Adrenal gland (tissue), 19 donors: ENCODE measurements around the gene TCL1B. TPM values are rescaled to one million over a fixed set of nuclear protein-coding genes. Genes with fewer than 3 reads are reported as not detected.

Experiments
- DNase-seq, 7 donors: peaks; one replicate each; pipeline ENCODE4 v3.0.0-alpha.2; 2019 to 2020
- H3K27ac ChIP-seq, 5 donors: fragments of 200-600 bp; sonication (generic) in 4 of 5; 1 replicate in 3 of 5; 2 replicates in 2 of 5; pipeline versions ENCODE4 v1.5.1 to v1.8.0; 2016 to 2020; ENCODE audit warnings: mild to moderate bottlenecking in 1 of 5
- H3K27me3 ChIP-seq: fragments of 200-600 bp; 2 replicates; pipeline ENCODE4 v1.8.0; 2021
- H3K36me3 ChIP-seq, 2 donors: fragments of 200-600 bp; replicated peaks in 1 of 2; 1 replicate in 1 of 2; 2 replicates in 1 of 2; pipeline versions ENCODE4 v1.5.1 to v1.8.0; 2018 to 2022
- H3K4me1 ChIP-seq, 2 donors: fragments of 200-600 bp; replicated peaks in 1 of 2; 1 replicate in 1 of 2; 2 replicates in 1 of 2; pipeline versions ENCODE4 v1.5.1 to v1.8.0; 2018 to 2021
- H3K4me3 ChIP-seq, 4 donors: fragments of 200-600 bp; sonication (generic) in 3 of 4; one replicate each; pipeline ENCODE4 v1.5.1; 2016 to 2018
- H3K9me3 ChIP-seq, 3 donors: fragments of 200-600 bp; sonication (generic) in 1 of 3; replicated peaks in 1 of 3; 1 replicate in 2 of 3; 2 replicates in 1 of 3; pipeline versions ENCODE4 v1.5.1 to v1.8.0; 2016 to 2021
- POLR2A ChIP-seq, 2 donors: fragments of 450-650 bp; IDR thresholded peaks; one replicate each; pipeline ENCODE4 v1.6.1; 2017; ENCODE audit warnings: antibody characterized with exemption in 2 of 2, mild to moderate bottlenecking in 2 of 2, moderate library complexity in 1 of 2
- WGBS, 4 donors: extraction: QIAGEN DNeasy Blood & Tissue Kit in 2 of 4; methylation state at CpG; one replicate each; pipeline versions ENCODE4 v1.1.5 to v1.1.7; 2013 to 2017; 5-methylcytosine and 5-hydroxymethylcytosine counted together
- intact Hi-C, 2 donors: fragments of 100-400 bp; cut with DNase I; formaldehyde crosslinking; loops; one replicate each; pipeline versions ENCODE4 v1.14.1 to v1.15.0; 2022 to 2023
- long read RNA-seq, 10 donors: library from polyadenylated mRNA in 3 of 10; unstranded in 2 of 10; stranded (forward) in 1 of 10; transcript quantifications; one replicate each; pipeline ENCODE4 v2.0.0 and lab custom pipeline, GENCODE V29; 2021 to 2026
- polyA plus RNA-seq, 3 donors: library from polyadenylated mRNA; stranded (reverse); fragments of 200-250 nt in 2 of 3; fragments of 350-450 nt in 1 of 3; fragmentation: Illumina TruSeq in 1 of 3; extraction: RNeasy Lipid Tissue Mini Kit (QIAGEN cat#74804) in 1 of 3; gene quantifications; one replicate each; pipeline ENCODE4 v1.2.3, GENCODE V29; 2013 to 2014
- total RNA-seq, 9 donors: library from RNA; depleted of rRNA in 4 of 9; stranded (reverse); fragments of >200 nt in 4 of 9; fragments of 120-200 nt in 1 of 9; fragmentation: NEBNext Ultra II Directional in 1 of 9; extraction: Animal tissue kit (Norgen Biotek cat#: 25700) in 1 of 9; gene quantifications; one replicate each; pipeline versions ENCODE4 v1.1.0 to v1.2.4, GENCODE V29; 2013 to 2023
- TF ChIP-seq, protein P1 (sequence below), 6 experiments: fragments of 450-650 bp in 4 of 6; fragments of 200-600 bp in 2 of 6; sonication (generic) in 1 of 6; IDR thresholded peaks; 1 replicate in 5 of 6; 2 replicates in 1 of 6; pipeline versions ENCODE4 v1.5.1 to v1.8.0; 2016 to 2021; ENCODE audit warnings: antibody characterized with exemption in 6 of 6, mild to moderate bottlenecking in 2 of 6, moderate library complexity in 1 of 6
- donor health status: healthy with polysubstance abuse.
- donor health status: Bipolar disorder and iron deficiency.
- donor health status: DM: yes; HTN: yes; CAD: no.
- donor health status: DM: no; HTN: no; CAD: no.
- donor health status: DM: no; HTN: no; CAD: no.
- donor health status: DM: yes; HTN: yes; CAD: no.

TCL1B gene, protein sequence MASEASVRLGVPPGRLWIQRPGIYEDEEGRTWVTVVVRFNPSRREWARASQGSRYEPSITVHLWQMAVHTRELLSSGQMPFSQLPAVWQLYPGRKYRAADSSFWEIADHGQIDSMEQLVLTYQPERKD
- under 1 TPM in 1 of 9 donors, not detected in 8; 0.06 TPM for total RNA-seq
- polyA plus RNA-seq, result under 1 TPM in 1 of 3 donors, not detected in 2; 0.13 TPM
- long read RNA-seq, donor 1, result 0 reads
- long read RNA-seq, donor 2, result 0 reads
- long read RNA-seq, donor 3, result 0 reads
- long read RNA-seq, donor 4, result 0 reads
- long read RNA-seq, donor 5, result 0 reads
- long read RNA-seq, donor 6, result 0 reads
- long read RNA-seq, donor 7, result 0 reads
- long read RNA-seq, donor 8, result 0 reads
- long read RNA-seq, donor 9, result 0 reads
- long read RNA-seq, donor 10, result 0 reads

DNA sequence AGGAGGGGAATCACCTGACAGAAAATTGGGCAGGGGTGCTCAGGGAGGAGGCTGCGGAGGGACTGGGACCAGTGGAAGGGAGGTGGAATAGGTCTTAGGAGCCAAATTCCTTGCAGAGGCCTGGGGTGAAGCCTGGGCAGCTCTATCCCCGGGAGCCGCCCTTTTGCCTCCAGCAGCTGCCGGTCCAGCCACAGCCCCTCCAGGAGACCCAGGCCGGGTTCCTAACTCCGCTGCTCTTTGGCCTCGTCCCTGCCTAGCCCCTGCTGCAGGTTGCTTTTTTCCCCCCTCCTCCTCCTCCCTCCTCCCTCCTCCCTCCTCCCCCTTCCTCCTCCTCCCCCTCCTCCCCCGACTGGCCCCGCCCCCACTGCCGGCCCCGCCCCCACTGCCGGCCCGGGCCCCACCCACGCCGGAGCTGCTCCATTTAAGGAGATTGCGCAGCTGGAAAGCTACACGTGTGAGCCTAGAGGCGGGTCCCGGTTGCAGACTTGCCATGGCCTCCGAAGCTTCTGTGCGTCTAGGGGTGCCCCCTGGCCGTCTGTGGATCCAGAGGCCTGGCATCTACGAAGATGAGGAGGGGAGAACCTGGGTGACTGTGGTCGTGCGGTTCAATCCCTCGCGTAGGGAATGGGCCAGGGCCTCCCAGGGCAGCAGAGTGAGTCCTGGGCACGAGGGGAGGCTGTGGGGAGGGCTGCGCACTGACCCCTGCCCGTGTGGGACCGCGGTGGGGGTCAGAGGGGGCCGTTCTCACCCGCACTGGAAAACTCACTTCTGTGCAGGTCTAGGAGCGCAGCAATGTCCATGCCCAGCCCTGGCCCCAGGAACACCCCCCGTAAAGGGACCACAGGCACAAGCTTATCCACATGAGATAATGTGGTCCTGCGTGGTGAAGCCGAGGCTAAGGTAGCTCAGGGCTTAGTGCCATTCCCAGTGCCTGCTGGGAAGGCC, at the start of gene TCL1B:
Gene TCL1B (plus strand): TSS at position 449 of the 945 bp plus-strand sequence. CDS start 42 bp downstream, at position 491.
- DNase-seq, result no peak
- Histone ChIP-seq H3K4me3 (no peak within 1 kb of the TSS), H3K9me3 (no peaks in the 10 kb centered on the region), H3K36me3 (no peaks in the 10 kb centered on the region), H3K27me3 (no peaks in the 10 kb centered on the region), H3K27ac (no peak within 1 kb of the TSS), H3K4me1 (no peaks in the 10 kb centered on the region)
- 66 to 87% (median 83%) methylated on average over 15 to 34 of the region's 38 CpGs for WGBS, 4 donors
- TF ChIP-seq POLR2A (IDR thresholded peaks at IDR 0.05), result no peak
- TF ChIP-seq, protein P1, sequence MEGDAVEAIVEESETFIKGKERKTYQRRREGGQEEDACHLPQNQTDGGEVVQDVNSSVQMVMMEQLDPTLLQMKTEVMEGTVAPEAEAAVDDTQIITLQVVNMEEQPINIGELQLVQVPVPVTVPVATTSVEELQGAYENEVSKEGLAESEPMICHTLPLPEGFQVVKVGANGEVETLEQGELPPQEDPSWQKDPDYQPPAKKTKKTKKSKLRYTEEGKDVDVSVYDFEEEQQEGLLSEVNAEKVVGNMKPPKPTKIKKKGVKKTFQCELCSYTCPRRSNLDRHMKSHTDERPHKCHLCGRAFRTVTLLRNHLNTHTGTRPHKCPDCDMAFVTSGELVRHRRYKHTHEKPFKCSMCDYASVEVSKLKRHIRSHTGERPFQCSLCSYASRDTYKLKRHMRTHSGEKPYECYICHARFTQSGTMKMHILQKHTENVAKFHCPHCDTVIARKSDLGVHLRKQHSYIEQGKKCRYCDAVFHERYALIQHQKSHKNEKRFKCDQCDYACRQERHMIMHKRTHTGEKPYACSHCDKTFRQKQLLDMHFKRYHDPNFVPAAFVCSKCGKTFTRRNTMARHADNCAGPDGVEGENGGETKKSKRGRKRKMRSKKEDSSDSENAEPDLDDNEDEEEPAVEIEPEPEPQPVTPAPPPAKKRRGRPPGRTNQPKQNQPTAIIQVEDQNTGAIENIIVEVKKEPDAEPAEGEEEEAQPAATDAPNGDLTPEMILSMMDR (IDR thresholded peaks at IDR 0.05), result no peak
- intact Hi-C loops, result loop anchor here in 1 of 2 donors (5.0 to 10.0 kb wide), 2 partner anchors 79 to 309 kb away; no protein-coding TSS in a partner anchor

DNA sequence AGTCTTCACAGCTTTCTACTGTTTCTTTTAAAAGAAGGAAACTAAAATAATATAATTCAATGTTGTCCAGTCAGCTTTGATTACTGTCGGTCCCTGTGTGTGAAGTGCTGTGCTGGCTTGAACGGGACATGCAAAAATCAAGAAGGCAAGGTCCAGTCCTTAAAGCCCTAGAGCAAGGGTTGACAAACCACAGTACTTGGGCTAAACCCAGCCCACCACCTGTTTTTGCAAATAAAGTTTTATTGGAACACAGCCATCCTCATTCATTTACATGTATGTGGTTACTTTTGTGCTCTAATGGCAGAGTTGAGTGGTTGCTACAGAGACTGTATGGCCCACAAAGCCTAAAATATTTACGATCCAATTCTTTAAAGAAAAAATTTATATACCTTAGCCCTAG, 41.2 kb upstream of the TCL1B start:
- 79 to 92% (median 87%) methylated on average over 3 of the region's 3 CpGs for WGBS, 4 donors

DNA sequence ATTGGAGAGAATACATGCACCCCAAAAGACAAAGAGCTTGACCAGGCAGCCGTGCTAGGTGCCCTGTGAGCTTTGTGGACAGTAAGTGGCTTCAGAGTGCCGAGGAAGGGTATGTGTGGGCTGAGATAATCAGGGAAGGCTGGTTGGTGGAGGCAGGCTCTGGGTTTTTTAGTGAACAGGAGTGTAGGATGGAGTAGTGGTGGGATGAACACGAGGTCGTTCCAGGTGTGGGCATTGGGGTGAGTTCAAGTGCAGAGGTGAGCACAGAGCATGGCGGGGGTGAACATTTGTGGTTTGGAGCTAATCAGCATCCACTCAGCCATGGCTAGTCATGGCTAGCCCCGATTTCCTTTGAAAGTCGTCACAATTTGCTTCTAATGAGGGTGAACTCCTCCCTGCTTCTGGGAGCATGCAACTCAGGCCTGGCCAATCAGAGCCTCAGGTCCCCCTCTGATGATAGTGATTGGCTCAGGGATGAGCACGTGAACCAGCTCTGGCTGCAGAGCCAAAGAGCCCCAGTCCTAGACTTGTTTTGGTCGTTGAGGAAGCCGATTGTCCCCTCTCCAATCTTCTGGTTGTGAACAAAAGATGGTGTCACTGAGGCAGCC, 40.7 kb upstream of the TCL1B start:
- H3K4me1 ChIP-seq, result no peaks in the 10 kb centered on the region
- no peaks in the 10 kb centered on the region for H3K27me3 ChIP-seq
- DNase-seq, result no peak
- no peaks in the 10 kb centered on the region for H3K36me3 ChIP-seq
- no peak for TF ChIP-seq POLR2A (IDR thresholded peaks at IDR 0.05)
- TF ChIP-seq, protein P1 (IDR thresholded peaks at IDR 0.05), result no peak
- intact Hi-C loops, result no loop called here
- H3K9me3 ChIP-seq, result no peaks in the 10 kb centered on the region
- H3K4me3 ChIP-seq, result no peak overlapping the region
- H3K27ac ChIP-seq, result no peak overlapping the region
- 81 to 87% (median 87%) methylated on average over 9 to 10 of the region's 10 CpGs for WGBS, 4 donors

More for the DNA sequence above, 41.2 kb upstream of the TCL1B start:
- Histone ChIP-seq H3K9me3 (no peaks in the 10 kb centered on the region), H3K36me3 (no peaks in the 10 kb centered on the region), H3K27ac (no peak overlapping the region), H3K27me3 (no peaks in the 10 kb centered on the region), H3K4me3 (no peak overlapping the region), H3K4me1 (no peaks in the 10 kb centered on the region)
- intact Hi-C loops, result no loop called here
- DNase-seq, result no peak
- no peak for TF ChIP-seq POLR2A (IDR thresholded peaks at IDR 0.05)
- TF ChIP-seq, protein P1 (IDR thresholded peaks at IDR 0.05), result no peak

DNA sequence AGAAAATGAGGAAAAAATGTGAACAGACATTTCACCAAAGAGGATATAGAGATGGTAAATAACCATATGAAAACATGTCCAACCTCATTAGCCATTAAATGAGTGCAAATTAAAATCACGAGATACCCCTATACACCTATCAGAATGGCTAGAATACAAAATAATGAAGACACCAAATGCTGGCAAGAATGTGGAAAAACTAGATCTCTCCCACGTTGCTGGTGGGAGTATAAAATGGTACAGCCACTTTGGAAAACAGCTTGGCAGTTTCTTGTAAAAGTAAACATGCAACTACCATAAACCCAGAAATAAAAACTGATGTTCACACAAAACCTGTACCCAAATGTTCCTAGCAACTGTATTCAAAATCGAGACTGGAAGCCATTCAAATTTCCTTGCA, 38.3 kb upstream of the TCL1B start:
- TF ChIP-seq, protein P1 (IDR thresholded peaks at IDR 0.05), result no peak
- no peak for TF ChIP-seq POLR2A (IDR thresholded peaks at IDR 0.05)
- intact Hi-C loops, result no loop called here
- Histone ChIP-seq H3K4me3 (no peak overlapping the region), H3K27me3 (no peaks in the 10 kb centered on the region), H3K9me3 (no peaks in the 10 kb centered on the region), H3K27ac (no peak overlapping the region), H3K4me1 (peaks cover 12 to 15% of the 10 kb centered on the region in 2 donors), H3K36me3 (no peaks in the 10 kb centered on the region)
- WGBS, 4 donors, result 72 to 82% (median 81%) methylated on average over 3 of the region's 3 CpGs
- no peak for DNase-seq
